Muscle layer of colon (tissue), 2 donors: ENCODE data around the gene TGFBR3.

Source experiments
- H3K27ac ChIP-seq: one replicate; pipeline ENCODE4 v1.7.0; 2013; ENCODE audit warnings: low read depth, mild to moderate bottlenecking, low read length, moderate library complexity
- H3K27me3 ChIP-seq, 2 donors: one replicate each; pipeline ENCODE4 v1.7.0; 2013; ENCODE audit warnings: low read length in 2 of 2, mild to moderate bottlenecking in 2 of 2; ENCODE audit not compliant: insufficient read depth in 2 of 2, control insufficient read depth in 1 of 2
- H3K36me3 ChIP-seq: one replicate; pipeline ENCODE4 v1.7.0; 2013; ENCODE audit warnings: mild to moderate bottlenecking, low read length; ENCODE audit not compliant: insufficient read depth
- H3K4me1 ChIP-seq: one replicate; pipeline ENCODE4 v1.7.0; 2013; ENCODE audit warnings: mild to moderate bottlenecking, low read length; ENCODE audit not compliant: insufficient read depth
- H3K4me3 ChIP-seq, 2 donors: one replicate each; pipeline ENCODE4 v1.7.0; 2013; ENCODE audit warnings: low read length in 2 of 2, low read depth in 1 of 2, mild to moderate bottlenecking in 1 of 2, moderate library complexity in 1 of 2
- H3K9ac ChIP-seq: one replicate; pipeline ENCODE4 v1.7.0; 2013; ENCODE audit warnings: low read length
- H3K9me3 ChIP-seq: one replicate; pipeline ENCODE4 v1.7.0; 2013; ENCODE audit warnings: mild to moderate bottlenecking, low read length
- donor health status: abdominal sarcoma.
- donor health status: Adenocarcinoma of cecum.

The TGFBR3 gene

DNA sequence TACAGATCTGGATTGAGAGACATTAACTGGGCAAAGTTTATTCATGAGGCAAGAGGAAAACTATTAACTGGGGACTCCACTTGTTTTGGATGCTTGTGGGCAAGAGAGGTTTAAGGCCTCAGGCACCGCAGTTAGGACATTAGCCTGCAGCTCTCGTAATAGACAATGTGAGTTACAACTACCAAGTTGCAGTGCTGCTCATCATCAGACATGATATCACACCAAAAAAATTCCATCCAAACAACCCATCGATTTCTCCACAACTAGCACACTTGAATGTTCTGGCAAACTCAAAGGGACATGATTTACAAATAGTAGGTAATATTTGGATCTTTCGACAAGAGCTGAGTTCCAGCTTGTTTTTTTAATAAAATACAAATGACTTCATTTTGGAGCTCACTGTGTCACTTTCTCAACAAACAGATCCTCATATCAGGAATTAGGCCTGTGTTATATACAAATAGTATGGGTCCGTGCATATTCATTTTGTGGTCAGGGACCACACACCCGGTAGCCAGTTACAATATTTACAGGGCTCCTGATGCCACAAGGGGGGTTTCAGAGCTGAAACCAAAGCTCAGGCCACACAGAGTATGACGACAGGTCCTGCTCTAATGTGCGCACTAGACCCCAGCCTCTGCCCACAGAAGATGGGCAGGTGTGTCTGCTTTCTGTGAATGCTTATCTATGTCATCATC, 128.0 kb downstream of the TGFBR3 start:
- no peaks in the 10 kb centered on the region for H3K9me3 ChIP-seq
- peak overlapping the region; percentile 50 for H3K27ac ChIP-seq
- no peaks in the 10 kb centered on the region for H3K27me3 ChIP-seq
- H3K36me3 ChIP-seq = no peaks in the 10 kb centered on the region
- H3K4me3 ChIP-seq = no peak overlapping the region
- peaks cover 76% of the 10 kb centered on the region for H3K4me1 ChIP-seq
- no peak overlapping the region for H3K9ac ChIP-seq

DNA sequence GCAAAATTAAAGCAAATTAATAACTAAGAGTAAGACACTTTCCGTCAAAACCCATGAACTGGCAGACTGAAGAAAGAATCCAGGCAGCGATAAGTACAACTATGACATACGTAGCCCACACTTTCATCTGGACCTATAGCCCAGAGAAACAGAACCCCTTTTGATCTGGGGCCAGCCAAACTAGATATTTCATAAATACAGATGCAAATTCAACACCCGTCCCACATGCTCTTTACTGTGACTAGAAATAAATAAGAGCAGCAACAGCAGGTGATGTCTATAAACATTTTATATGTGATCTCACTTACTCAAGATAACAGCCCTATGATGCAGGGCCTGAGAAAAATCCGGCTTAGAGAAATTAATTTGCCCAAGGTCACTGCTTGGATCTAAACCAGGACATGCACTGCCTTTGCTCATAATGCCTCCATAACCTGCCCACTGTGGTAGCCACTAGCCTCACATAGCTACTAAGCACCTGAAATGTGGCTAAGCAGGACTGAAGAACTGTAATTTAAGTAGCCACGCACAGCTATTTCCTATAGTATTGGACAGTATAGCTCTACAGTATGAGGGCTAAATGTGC, 130.2 kb downstream of the TGFBR3 start:
- Histone ChIP-seq H3K27me3 (no peaks in the 10 kb centered on the region), H3K36me3 (no peaks in the 10 kb centered on the region), H3K4me3 (no peak overlapping the region), H3K9me3 (no peaks in the 10 kb centered on the region), H3K4me1 (peaks cover 79% of the 10 kb centered on the region), H3K27ac (peak overlapping the region; percentile 40), H3K9ac (no peak overlapping the region)

DNA sequence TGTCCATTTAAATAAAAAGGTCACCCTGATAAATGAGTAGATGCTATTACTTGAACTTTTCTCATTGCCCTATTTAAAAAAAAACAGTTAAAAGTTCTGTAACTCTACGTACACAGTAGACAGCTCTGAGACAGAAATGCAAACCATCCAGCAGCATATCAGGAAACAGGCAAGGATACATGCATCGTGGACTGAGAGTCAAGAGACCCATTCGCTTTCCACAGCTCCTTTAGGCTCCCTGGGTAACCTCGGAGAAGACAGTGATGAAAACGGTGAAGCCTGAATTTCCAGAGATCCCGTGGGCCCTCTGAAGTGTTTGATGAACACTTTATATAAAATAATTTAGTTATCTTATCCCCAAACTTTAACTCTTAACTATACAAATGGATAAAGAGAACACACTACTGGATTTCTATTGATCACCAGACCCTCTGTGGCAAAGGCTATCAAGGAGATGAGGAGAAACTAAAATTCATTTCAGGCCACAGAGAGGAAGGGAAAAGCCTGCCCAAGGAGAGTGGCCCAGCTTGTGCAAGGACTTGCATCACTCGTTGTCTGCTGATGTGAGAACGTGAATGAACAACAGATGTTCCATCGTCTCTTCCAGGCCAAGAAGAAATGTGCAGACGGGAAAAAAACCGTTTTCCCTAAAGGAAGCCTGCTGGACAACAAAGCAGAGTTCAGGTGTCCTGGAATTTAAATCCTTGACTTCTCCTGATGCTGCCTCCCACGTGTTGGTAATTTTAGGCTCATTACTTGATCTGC, 131.0 kb downstream of the TGFBR3 start:
- Histone ChIP-seq H3K27ac (peak overlapping the region; percentile 53), H3K27me3 (no peaks in the 10 kb centered on the region), H3K9ac (no peak overlapping the region), H3K4me3 (no peak overlapping the region), H3K36me3 (no peaks in the 10 kb centered on the region), H3K4me1 (peaks cover 79% of the 10 kb centered on the region), H3K9me3 (no peaks in the 10 kb centered on the region)

DNA sequence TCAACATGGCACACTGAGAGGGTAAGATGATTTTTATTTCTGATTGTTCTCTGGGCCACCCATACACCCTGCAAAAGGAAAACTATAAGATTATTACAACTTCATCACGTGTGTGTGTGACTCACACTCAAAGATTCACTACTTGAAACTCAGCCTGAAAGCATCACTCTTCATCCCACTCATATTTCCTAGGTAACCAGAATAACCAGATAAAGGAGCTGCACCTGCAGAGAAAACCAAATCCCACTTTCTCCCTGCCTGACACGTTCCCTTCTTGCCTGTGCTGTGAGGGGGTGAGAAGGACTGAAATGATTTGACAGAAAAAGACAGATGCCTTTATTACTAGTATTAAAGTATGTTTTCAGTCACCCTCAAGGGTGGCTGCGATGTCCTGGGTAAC, 131.6 kb downstream of the TGFBR3 start:
- Histone ChIP-seq H3K27me3 (no peaks in the 10 kb centered on the region), H3K4me1 (peaks cover 80% of the 10 kb centered on the region), H3K4me3 (no peak overlapping the region), H3K27ac (peak overlapping the region; percentile 53), H3K9ac (no peak overlapping the region), H3K36me3 (no peaks in the 10 kb centered on the region), H3K9me3 (no peaks in the 10 kb centered on the region)

DNA sequence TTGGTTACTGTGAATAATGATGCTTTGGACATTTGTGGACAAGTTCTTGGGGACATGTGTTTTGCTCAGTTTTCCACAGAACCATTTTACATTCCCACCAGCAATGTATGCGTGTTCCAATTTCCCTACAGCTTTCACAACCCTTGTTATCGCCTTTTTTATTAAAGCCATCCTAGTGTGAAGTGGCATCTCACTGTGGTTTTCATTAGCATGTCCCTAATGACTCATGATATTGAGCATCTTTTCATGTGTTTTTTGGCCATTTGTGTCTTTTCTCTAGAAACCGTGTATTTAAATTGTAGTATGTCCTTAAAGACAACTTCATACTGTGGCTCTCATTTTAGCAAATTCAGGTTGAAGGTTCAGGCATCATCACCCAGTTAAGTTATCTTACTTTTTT, 132.1 kb downstream of the TGFBR3 start:
- peaks cover 80% of the 10 kb centered on the region for H3K4me1 ChIP-seq
- H3K27ac ChIP-seq = no peak overlapping the region
- H3K27me3 ChIP-seq = no peaks in the 10 kb centered on the region
- no peak overlapping the region for H3K9ac ChIP-seq
- no peak overlapping the region for H3K4me3 ChIP-seq
- no peaks in the 10 kb centered on the region for H3K9me3 ChIP-seq
- no peaks in the 10 kb centered on the region for H3K36me3 ChIP-seq

DNA sequence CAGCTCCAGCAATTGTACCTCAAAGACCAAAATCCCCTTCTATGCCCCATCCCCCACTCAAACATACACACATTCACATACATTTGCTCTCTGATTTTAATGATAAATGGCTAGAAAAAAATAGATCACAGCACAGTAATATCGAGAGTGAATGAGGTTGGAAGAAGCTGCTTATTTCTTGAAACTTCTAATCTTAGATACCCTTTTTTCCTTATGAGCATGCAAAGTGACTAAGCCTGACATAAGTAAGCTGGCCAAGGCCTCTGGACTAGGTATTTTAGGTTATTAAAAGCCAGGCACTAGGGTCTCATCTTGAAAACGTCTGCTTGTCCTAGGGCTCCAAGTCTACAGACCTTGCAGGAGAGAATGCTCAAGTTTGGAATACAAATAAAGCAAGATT, 133.6 kb downstream of the TGFBR3 start:
- Histone ChIP-seq H3K27me3 (no peaks in the 10 kb centered on the region), H3K4me1 (peaks cover 67% of the 10 kb centered on the region), H3K36me3 (no peaks in the 10 kb centered on the region), H3K9ac (no peak overlapping the region), H3K27ac (no peak overlapping the region), H3K9me3 (no peaks in the 10 kb centered on the region), H3K4me3 (no peak overlapping the region)

DNA sequence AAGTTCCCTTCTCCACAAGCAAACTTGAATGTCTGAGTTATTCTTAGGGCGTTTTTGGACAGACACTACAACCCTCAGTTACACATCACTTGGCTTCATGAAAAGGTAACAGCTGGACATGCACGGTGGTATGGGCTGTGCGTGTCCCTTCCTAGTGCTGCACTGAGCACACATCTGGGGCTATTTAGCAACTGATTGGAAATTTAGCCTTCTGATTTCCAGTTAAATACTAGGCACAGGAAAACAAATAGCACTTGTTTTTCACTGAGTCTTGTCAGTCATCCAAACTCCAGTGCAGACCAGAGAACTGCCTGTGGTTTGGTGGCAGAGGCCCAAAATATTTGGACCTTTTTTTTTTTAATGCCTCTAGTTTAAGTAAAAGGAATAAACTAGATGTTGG, 134.7 kb downstream of the TGFBR3 start:
- Histone ChIP-seq H3K27ac (no peak overlapping the region), H3K9me3 (no peaks in the 10 kb centered on the region), H3K9ac (no peak overlapping the region), H3K4me1 (peaks cover 66% of the 10 kb centered on the region), H3K27me3 (no peaks in the 10 kb centered on the region), H3K36me3 (no peaks in the 10 kb centered on the region), H3K4me3 (no peak overlapping the region)

DNA sequence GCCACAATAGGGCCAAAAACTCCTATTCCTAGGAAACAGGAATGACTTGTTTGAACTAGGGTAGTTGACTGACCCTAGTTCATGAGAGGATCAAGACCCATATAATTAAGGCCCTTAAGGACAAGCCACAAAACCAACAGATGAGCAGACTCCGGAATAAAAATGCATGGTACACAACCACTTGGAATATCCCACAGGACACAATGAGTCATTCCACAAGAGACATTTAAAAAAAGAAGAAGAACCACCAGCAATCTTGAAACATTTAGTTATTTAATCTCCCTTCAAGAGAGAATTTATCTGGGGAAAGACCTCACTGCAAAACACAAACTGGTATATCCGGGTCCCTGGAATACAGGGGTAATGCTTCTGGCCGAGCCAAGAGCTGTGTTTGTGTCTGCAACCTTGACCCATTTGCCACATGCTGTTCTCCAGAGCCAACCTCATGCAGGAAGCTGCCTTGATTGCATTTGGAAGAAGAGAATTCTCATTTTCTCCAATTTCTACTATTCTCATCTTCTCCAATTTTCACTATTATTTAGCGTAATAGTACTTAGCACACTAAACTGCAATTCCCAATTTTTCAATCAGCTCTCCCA, 135.5 kb downstream of the TGFBR3 start:
- Histone ChIP-seq H3K4me1 (peaks cover 67% of the 10 kb centered on the region), H3K4me3 (no peak overlapping the region), H3K27me3 (no peaks in the 10 kb centered on the region), H3K9ac (no peak overlapping the region), H3K27ac (no peak overlapping the region), H3K36me3 (no peaks in the 10 kb centered on the region), H3K9me3 (no peaks in the 10 kb centered on the region)

DNA sequence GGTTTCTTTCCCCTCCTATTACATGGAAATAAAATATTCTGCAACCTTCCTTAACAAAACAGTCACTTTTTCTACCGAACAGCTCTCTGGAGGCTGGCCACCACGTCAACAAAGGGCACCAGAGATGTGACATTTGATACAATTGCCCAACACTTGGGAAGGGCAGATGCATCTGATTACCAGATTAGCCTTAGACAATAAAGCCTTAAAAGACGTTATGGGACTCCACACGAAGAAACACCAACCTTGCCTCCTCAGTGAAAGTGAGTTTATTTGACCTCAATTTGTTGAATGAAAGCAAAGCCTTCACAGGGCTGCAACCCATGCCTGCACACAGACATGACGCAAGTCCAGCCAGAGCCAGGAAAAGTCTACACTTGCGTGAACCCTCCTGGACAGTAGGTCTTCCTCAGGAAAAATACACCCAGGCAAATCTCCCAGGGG, 136.1 kb downstream of the TGFBR3 start:
- H3K9ac ChIP-seq = no peak overlapping the region
- H3K27me3 ChIP-seq = no peaks in the 10 kb centered on the region
- no peak overlapping the region for H3K27ac ChIP-seq
- no peaks in the 10 kb centered on the region for H3K36me3 ChIP-seq
- H3K4me1 ChIP-seq = peaks cover 67% of the 10 kb centered on the region
- no peaks in the 10 kb centered on the region for H3K9me3 ChIP-seq
- H3K4me3 ChIP-seq = no peak overlapping the region

DNA sequence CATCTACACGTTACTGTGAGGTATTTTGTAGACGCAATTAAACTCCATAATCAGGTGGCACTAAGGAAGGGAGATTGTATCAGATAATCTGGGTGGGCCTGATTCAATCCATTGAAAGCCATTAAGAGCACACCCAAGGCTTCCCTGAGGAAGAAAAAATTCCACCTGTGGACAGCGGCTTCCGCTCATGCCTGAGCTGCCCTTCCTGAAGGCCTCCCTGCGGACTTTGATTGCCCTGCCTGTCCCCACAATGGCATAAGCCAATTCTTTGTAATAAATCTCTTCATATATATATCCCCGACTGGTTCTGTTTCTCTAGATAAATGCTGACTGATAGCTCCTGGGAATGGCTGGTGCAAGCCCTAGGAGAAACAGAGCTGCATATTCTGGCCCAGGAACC, 138.3 kb downstream of the TGFBR3 start:
- Histone ChIP-seq H3K9me3 (no peaks in the 10 kb centered on the region), H3K4me1 (peaks cover 70% of the 10 kb centered on the region), H3K36me3 (no peaks in the 10 kb centered on the region), H3K27me3 (no peaks in the 10 kb centered on the region), H3K4me3 (no peak overlapping the region), H3K27ac (no peak overlapping the region), H3K9ac (no peak overlapping the region)

DNA sequence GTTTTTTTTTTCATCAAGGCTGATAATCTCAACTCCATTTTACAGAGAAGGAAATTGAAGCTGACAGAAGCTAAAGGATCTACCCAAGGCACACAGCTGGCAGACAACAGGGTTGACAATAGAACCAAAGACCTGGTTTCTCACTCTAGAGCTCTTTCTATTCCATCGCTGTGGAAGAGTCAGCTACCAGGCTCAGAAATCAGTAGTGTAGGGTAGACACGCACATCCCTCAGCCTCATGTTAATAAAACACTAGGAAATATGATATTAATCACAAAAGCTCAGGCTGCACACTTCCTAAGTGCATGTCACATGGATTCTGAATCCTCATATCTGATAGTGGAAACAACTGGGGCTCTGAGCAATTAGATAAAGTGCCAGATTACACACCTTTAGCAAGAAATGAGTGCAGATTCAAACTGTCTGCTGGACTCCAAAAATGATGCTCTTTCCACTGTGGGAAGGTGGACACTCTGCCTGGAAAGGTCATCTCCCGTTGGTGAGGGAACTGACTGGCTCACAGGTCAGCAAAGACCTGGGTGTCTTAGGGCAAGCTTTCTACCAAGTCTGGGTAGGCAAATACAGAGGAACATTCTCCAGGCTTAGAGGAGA, 139.1 kb downstream of the TGFBR3 start:
- H3K9ac ChIP-seq = no peak overlapping the region
- H3K4me3 ChIP-seq = no peak overlapping the region
- no peaks in the 10 kb centered on the region for H3K36me3 ChIP-seq
- peaks cover 71% of the 10 kb centered on the region for H3K4me1 ChIP-seq
- no peaks in the 10 kb centered on the region for H3K27me3 ChIP-seq
- H3K9me3 ChIP-seq = no peaks in the 10 kb centered on the region
- H3K27ac ChIP-seq = no peak overlapping the region
